K562 (cell line): ENCODE results near the gene ZDHHC19. TPM values are rescaled to one million over a fixed set of nuclear protein-coding genes. Genes with fewer than 3 reads are reported as not detected.

Experiments
- ARNT ChIP-seq, 2 experiments: fragments of 450-650 bp; IDR thresholded peaks; 2 replicates each; pipeline ENCODE4 v1.6.1; 2016; ENCODE audit warnings: mild to moderate bottlenecking in 1 of 2
- ETS1 ChIP-seq: conservative IDR thresholded peaks from 2 replicates; pipeline ENCODE4 v1.6.1; 2011; ENCODE audit warnings: low read depth, mild to moderate bottlenecking, low read length; ENCODE audit not compliant: control insufficient read depth
- FOXK1 ChIP-seq: sonication (generic); formaldehyde crosslinking; IDR thresholded peaks from 2 replicates; pipeline ENCODE4 v1.8.0; 2022; ENCODE audit warnings: missing genetic modification reagents, mild to moderate bottlenecking, borderline replicate concordance
- FUS ChIP-seq: fragments of 200-400 bp; formaldehyde crosslinking; optimal IDR thresholded peaks from 2 replicates; pipeline ENCODE3; 2017; ENCODE audit warnings: low read depth, low read length
- JUN ChIP-seq, 2 experiments: sonication (generic) in 1 of 2; formaldehyde crosslinking in 1 of 2; IDR thresholded peaks; 2 replicates each; pipeline versions ENCODE4 v1.6.1 to v1.8.0; 2012 to 2022; ENCODE audit warnings: borderline replicate concordance in 2 of 2, mild to moderate bottlenecking in 2 of 2, improper control_type of control experiment in 1 of 2, low read depth in 1 of 2, low read length in 1 of 2, missing genetic modification reagents in 1 of 2
- PKNOX1 ChIP-seq: fragments of 450-650 bp; IDR thresholded peaks from 2 replicates; pipeline ENCODE4 v1.6.1; 2016
- RAD21 ChIP-seq, 2 experiments: fragments of 250-450 bp in 1 of 2; fragments of 450-650 bp in 1 of 2; sonication (Bioruptor Pico) in 1 of 2; formaldehyde crosslinking in 1 of 2; IDR thresholded peaks in 1 of 2; conservative IDR thresholded peaks in 1 of 2; 2 replicates each; pipeline versions ENCODE4 v1.4.0 to v1.8.0; 2020 to 2022; ENCODE audit warnings: mild to moderate bottlenecking in 2 of 2, moderate library complexity in 1 of 2
- REST ChIP-seq, 2 experiments: fragments of 450-650 bp; formaldehyde crosslinking in 1 of 2; IDR thresholded peaks; 2 replicates each; pipeline versions ENCODE4 v1.4.0 to v1.6.1; 2014 to 2020; ENCODE audit warnings: mild to moderate bottlenecking in 2 of 2, borderline replicate concordance in 1 of 2, low read depth in 1 of 2
- STAG1 ChIP-seq: sonication (generic); formaldehyde crosslinking; IDR thresholded peaks from 2 replicates; pipeline ENCODE4 v1.5.0; 2020; ENCODE audit warnings: missing genetic modification reagents, borderline replicate concordance
- TAL1 ChIP-seq: fragments of 450-650 bp; IDR thresholded peaks from 2 replicates; pipeline ENCODE4 v1.6.1; 2016; ENCODE audit warnings: mild to moderate bottlenecking
- ZNF696 ChIP-seq: fragments of 250-450 bp; sonication (Bioruptor Pico); conservative IDR thresholded peaks from 2 replicates; pipeline ENCODE4 v1.4.0; 2020; ENCODE audit warnings: mild to moderate bottlenecking, moderate library complexity
- polyA plus RNA-seq, 8 experiments: library from polyadenylated mRNA; depleted of rRNA in 4 of 8; stranded (reverse) in 5 of 8; unstranded in 3 of 8; fragments of >200 nt; fragmentation: Nextera tagmentation in 2 of 8; fragmentation: Illumina TruSeq in 1 of 8; extraction: Ambion mirVana in 2 of 8; extraction: Trizol in 1 of 8; gene quantifications; 2 replicates each; pipeline versions ENCODE4 v1.2.1 to v1.2.3, GENCODE V29; 2011 to 2014; ENCODE audit warnings: inconsistent platforms in 1 of 8, missing spikeins in 1 of 8
- total RNA-seq, 7 experiments: library from RNA; depleted of rRNA in 6 of 7; stranded (reverse); fragments of >200 nt in 6 of 7; fragmentation: Illumina TruSeq in 2 of 7; extraction: Trizol in 2 of 7; gene quantifications; 2 replicates each; pipeline versions ENCODE4 v1.2.1 to v1.2.3, GENCODE V29; 2011 to 2021; ENCODE audit warnings: low replicate concordance in 1 of 7

Gene ZDHHC19
- total and polyA plus RNA-seq, 9 of the 15 experiments (the other 6 are each of a cell fraction or from before 2014, with no cell fraction given) = 0.40 to 5.5 (median 1.1) TPM

GRCh38 chr3:196198771-196199753 lies 12.1 kb downstream of the ZDHHC19 start (continued):
- TF ChIP-seq JUN (IDR thresholded peaks at IDR 0.05; ENCODE audit: borderline replicate concordance, low read depth, low read length) = no peak
- TF ChIP-seq JUN (CRISPR knock-in tag; IDR thresholded peaks at IDR 0.05; ENCODE audit: borderline replicate concordance) = no peak
- TF ChIP-seq STAG1 = peak; percentile 49
- TF ChIP-seq FUS = no peak
- TF ChIP-seq RAD21 (CRISPR knock-in tag; conservative IDR thresholded peaks at IDR 0.05 in 1 of 2, IDR thresholded peaks at IDR 0.05 in 1 of 2) = peak in 1 of 2 experiments; percentile 63; a peak in 2 of 4 replicates
- TF ChIP-seq ETS1 = no peak
- TF ChIP-seq TAL1 = no peak
- TF ChIP-seq ARNT (IDR thresholded peaks at IDR 0.05) = no peak
- peak; percentile 42; the same call in 1 of the 2 replicates for TF ChIP-seq REST (IDR thresholded peaks at IDR 0.05; ENCODE audit: borderline replicate concordance)
- no peak for TF ChIP-seq REST (CRISPR knock-in tag; IDR thresholded peaks at IDR 0.05; ENCODE audit: low read depth)
- TF ChIP-seq FOXK1 = no peak
- no peak for TF ChIP-seq PKNOX1
- TF ChIP-seq ZNF696 = no peak
